GM20000 (cell line): ENCODE results near the gene ZNF19.

Experiments
- DNase-seq: peaks from one replicate; pipeline ENCODE4 v3.0.0; 2012; ENCODE audit warnings: low spot score
- CTCF ChIP-seq: IDR thresholded peaks from 2 replicates; pipeline ENCODE4 v1.5.1; 2012; ENCODE audit warnings: mild to moderate bottlenecking, control low read depth; ENCODE audit errors: extremely low read depth, missing control alignments

Gene ZNF19

GRCh38 chr16:71460236-71460635, 28.9 kb downstream of the ZNF19 start:
- TF ChIP-seq CTCF = no peak
- DNase-seq = no peak

GRCh38 chr16:71459510-71459909, 29.6 kb downstream of the ZNF19 start:
- DNase-seq = no peak
- TF ChIP-seq CTCF = no peak

- DNase-seq = no peak
- TF ChIP-seq CTCF = no peak
Observed at GRCh38 chr16:71456801-71457200, 32.3 kb downstream of the ZNF19 start.

GRCh38 chr16:71453036-71453435, 36.1 kb downstream of the ZNF19 start:
- no peak for DNase-seq
- no peak for TF ChIP-seq CTCF

- no peak for DNase-seq
- no peak for TF ChIP-seq CTCF
Observed at GRCh38 chr16:71449020-71449419, 40.1 kb downstream of the ZNF19 start.

GRCh38 chr16:71448274-71448866, 40.8 kb downstream of the ZNF19 start:
- no peak for TF ChIP-seq CTCF
- DNase-seq = no peak

GRCh38 chr16:71443714-71444113, 45.4 kb downstream of the ZNF19 start:
- DNase-seq = no peak
- no peak for TF ChIP-seq CTCF

GRCh38 chr16:71442051-71442440, 47.1 kb downstream of the ZNF19 start, which contains the start of gene TLE7:
TSS of gene TLE7 (minus strand) at chr16:71442054. CDS start at chr16:71433324, 8,730 bp downstream.
- TF ChIP-seq CTCF = no peak
- no peak for DNase-seq
